ENCODE results near the gene SPAG8.

The SPAG8 gene

GRCh38 chr9:35769763-35770162, 42.3 kb downstream of the SPAG8 start:
- no peak overlapping the region for H3K27ac ChIP-seq (ENCODE audit: low read depth, low read length)
- H3K4me1 ChIP-seq (ENCODE audit: control insufficient read depth, insufficient read depth, low read length), result peaks cover under 1% of the 10 kb centered on the region; the same call in 1 of the 2 replicates
- no peak overlapping the region for H3K9ac ChIP-seq (ENCODE audit: low read length)
- H3K4me3 ChIP-seq (ENCODE audit: low read depth, low read length), result no peak overlapping the region
- no peaks in the 10 kb centered on the region for H3K27me3 ChIP-seq (ENCODE audit: control insufficient read depth, insufficient read depth, low read length)
- H3K9me3 ChIP-seq (ENCODE audit: control insufficient read depth, insufficient read depth, low read depth, low read length), result no peaks in the 10 kb centered on the region
- no peaks in the 10 kb centered on the region for H3K36me3 ChIP-seq (ENCODE audit: control insufficient read depth, insufficient read depth, low read length)

GRCh38 chr9:35767458-35767857, 44.6 kb downstream of the SPAG8 start:
- no peaks in the 10 kb centered on the region for H3K9me3 ChIP-seq (ENCODE audit: control insufficient read depth, insufficient read depth, low read depth, low read length)
- H3K36me3 ChIP-seq (ENCODE audit: control insufficient read depth, insufficient read depth, low read length), result no peaks in the 10 kb centered on the region
- H3K4me3 ChIP-seq (ENCODE audit: low read depth, low read length), result no peak overlapping the region
- no peaks in the 10 kb centered on the region for H3K4me1 ChIP-seq (ENCODE audit: control insufficient read depth, insufficient read depth, low read length)
- no peak overlapping the region for H3K27ac ChIP-seq (ENCODE audit: low read depth, low read length)
- no peak overlapping the region for H3K9ac ChIP-seq (ENCODE audit: low read length)
- no peaks in the 10 kb centered on the region for H3K27me3 ChIP-seq (ENCODE audit: control insufficient read depth, insufficient read depth, low read length)

GRCh38 chr9:35766997-35767396, 45.1 kb downstream of the SPAG8 start:
- Histone ChIP-seq H3K9me3 (ENCODE audit: control insufficient read depth, insufficient read depth, low read depth, low read length) (no peaks in the 10 kb centered on the region), H3K4me1 (ENCODE audit: control insufficient read depth, insufficient read depth, low read length) (no peaks in the 10 kb centered on the region), H3K27me3 (ENCODE audit: control insufficient read depth, insufficient read depth, low read length) (no peaks in the 10 kb centered on the region), H3K9ac (ENCODE audit: low read length) (no peak overlapping the region), H3K27ac (ENCODE audit: low read depth, low read length) (no peak overlapping the region), H3K36me3 (ENCODE audit: control insufficient read depth, insufficient read depth, low read length) (no peaks in the 10 kb centered on the region), H3K4me3 (ENCODE audit: low read depth, low read length) (no peak overlapping the region)

- H3K4me1 ChIP-seq (ENCODE audit: control insufficient read depth, insufficient read depth, low read length), result no peaks in the 10 kb centered on the region
- H3K36me3 ChIP-seq (ENCODE audit: control insufficient read depth, insufficient read depth, low read length), result peaks cover 4% of the 10 kb centered on the region; the same call in 1 of the 2 replicates
- H3K27ac ChIP-seq (ENCODE audit: low read depth, low read length), result no peak overlapping the region
- H3K27me3 ChIP-seq (ENCODE audit: control insufficient read depth, insufficient read depth, low read length), result no peaks in the 10 kb centered on the region
- no peak overlapping the region for H3K4me3 ChIP-seq (ENCODE audit: low read depth, low read length)
- no peak overlapping the region for H3K9ac ChIP-seq (ENCODE audit: low read length)
- no peaks in the 10 kb centered on the region for H3K9me3 ChIP-seq (ENCODE audit: control insufficient read depth, insufficient read depth, low read depth, low read length)
These were observed 48.3 kb downstream of the SPAG8 start for GRCh38 chr9:35763803-35764202.

GRCh38 chr9:35763181-35763580, 48.9 kb downstream of the SPAG8 start:
- no peak overlapping the region for H3K27ac ChIP-seq (ENCODE audit: low read depth, low read length)

GRCh38 chr9:35760651-35761050, 51.4 kb downstream of the SPAG8 start:
- Histone ChIP-seq H3K27ac (ENCODE audit: low read depth, low read length) (no peak overlapping the region), H3K36me3 (ENCODE audit: control insufficient read depth, insufficient read depth, low read length) (peaks cover 4% of the 10 kb centered on the region; the same call in 1 of the 2 replicates), H3K27me3 (ENCODE audit: control insufficient read depth, insufficient read depth, low read length) (no peaks in the 10 kb centered on the region), H3K4me3 (ENCODE audit: low read depth, low read length) (no peak overlapping the region), H3K4me1 (ENCODE audit: control insufficient read depth, insufficient read depth, low read length) (peaks cover 4% of the 10 kb centered on the region; the same call in 1 of the 2 replicates), H3K9ac (ENCODE audit: low read length) (no peak overlapping the region), H3K9me3 (ENCODE audit: control insufficient read depth, insufficient read depth, low read depth, low read length) (no peaks in the 10 kb centered on the region)

More at GRCh38 chr9:35763181-35763580, 48.9 kb downstream of the SPAG8 start:
- peaks cover 4% of the 10 kb centered on the region; the same call in 1 of the 2 replicates for H3K36me3 ChIP-seq (ENCODE audit: control insufficient read depth, insufficient read depth, low read length)
- H3K9me3 ChIP-seq (ENCODE audit: control insufficient read depth, insufficient read depth, low read depth, low read length), result no peaks in the 10 kb centered on the region
- no peak overlapping the region for H3K9ac ChIP-seq (ENCODE audit: low read length)
- no peak overlapping the region for H3K4me3 ChIP-seq (ENCODE audit: low read depth, low read length)
- H3K27me3 ChIP-seq (ENCODE audit: control insufficient read depth, insufficient read depth, low read length), result no peaks in the 10 kb centered on the region
- H3K4me1 ChIP-seq (ENCODE audit: control insufficient read depth, insufficient read depth, low read length), result no peaks in the 10 kb centered on the region

GRCh38 chr9:35759795-35760194, 52.3 kb downstream of the SPAG8 start:
- Histone ChIP-seq H3K9ac (ENCODE audit: low read length) (no peak overlapping the region), H3K27me3 (ENCODE audit: control insufficient read depth, insufficient read depth, low read length) (no peaks in the 10 kb centered on the region), H3K9me3 (ENCODE audit: control insufficient read depth, insufficient read depth, low read depth, low read length) (no peaks in the 10 kb centered on the region), H3K4me1 (ENCODE audit: control insufficient read depth, insufficient read depth, low read length) (peaks cover 4% of the 10 kb centered on the region; the same call in 1 of the 2 replicates), H3K27ac (ENCODE audit: low read depth, low read length) (no peak overlapping the region), H3K4me3 (ENCODE audit: low read depth, low read length) (no peak overlapping the region), H3K36me3 (ENCODE audit: control insufficient read depth, insufficient read depth, low read length) (peaks cover 6% of the 10 kb centered on the region; the same call in 1 of the 2 replicates)

Measured in HUES6 (cell line).